Chondrocyte (in vitro differentiated cells): ENCODE data around the gene PCSK4. TPM values are rescaled to one million over a fixed set of nuclear protein-coding genes. Genes with fewer than 3 reads are reported as not detected.

ENCODE experiments used
- DNase-seq: peaks from one replicate; pipeline ENCODE4 v3.0.0; 2021; ENCODE audit warnings: mixed read lengths, low spot score
- H3K27ac Mint-ChIP-seq: one replicate; pipeline ENCODE4 v1.8.0; 2021; ENCODE audit warnings: mild to moderate bottlenecking, moderate library complexity, mixed read lengths; ENCODE audit not compliant: unreplicated experiment
- H3K27me3 Mint-ChIP-seq: 2 replicates; pipeline ENCODE4 v1.8.0; 2021; ENCODE audit warnings: low read depth, mixed read lengths
- H3K36me3 Mint-ChIP-seq: 2 replicates; pipeline ENCODE4 v1.8.0; 2021; ENCODE audit warnings: low read depth, mixed read lengths
- H3K4me1 Mint-ChIP-seq: 2 replicates; pipeline ENCODE4 v1.8.0; 2021; ENCODE audit warnings: low read depth, mild to moderate bottlenecking, mixed read lengths
- H3K4me3 Mint-ChIP-seq: one replicate; pipeline ENCODE4 v1.8.0; 2021; ENCODE audit warnings: mild to moderate bottlenecking, moderate library complexity, mixed read lengths; ENCODE audit not compliant: unreplicated experiment
- H3K9me3 Mint-ChIP-seq: 2 replicates; pipeline ENCODE4 v1.8.0; 2021; ENCODE audit warnings: low read depth, mixed read lengths
- CTCF ChIP-seq: fragments of 200-600 bp; sonication (generic); IDR thresholded peaks from 2 replicates; pipeline ENCODE4 v1.5.0; 2021; ENCODE audit warnings: antibody characterized with exemption, mild to moderate bottlenecking, moderate library complexity
- total RNA-seq: library from RNA; stranded (reverse); gene quantifications from 3 replicates; pipeline ENCODE4 v1.2.1, GENCODE V29; 2021

Gene PCSK4
- total RNA-seq, 1 donor from 2014 or later = 3.9 TPM

GRCh38 chr19:1505991-1506881 lies 16.1 kb upstream of the PCSK4 start:
- no peak for TF ChIP-seq CTCF
- Mint-ChIP-seq H3K4me3 (no peak overlapping the region), H3K36me3 (no peaks in the 10 kb centered on the region), H3K27ac (no peak overlapping the region), H3K4me1 (peaks cover 12% of the 10 kb centered on the region), H3K27me3 (peaks cover 7% of the 10 kb centered on the region), H3K9me3 (no peaks in the 10 kb centered on the region)
- peak; percentile 95 for DNase-seq

- Mint-ChIP-seq H3K36me3 (no peaks in the 10 kb centered on the region), H3K27me3 (peaks cover 7% of the 10 kb centered on the region), H3K4me3 (no peak overlapping the region), H3K4me1 (peaks cover 8% of the 10 kb centered on the region), H3K27ac (no peak overlapping the region), H3K9me3 (no peaks in the 10 kb centered on the region)
- no peak for DNase-seq
- no peak for TF ChIP-seq CTCF
Observed at GRCh38 chr19:1505012-1505411, 14.9 kb upstream of the PCSK4 start.

- no peak overlapping the region for H3K27ac Mint-ChIP-seq
- H3K36me3 Mint-ChIP-seq = no peaks in the 10 kb centered on the region
- H3K4me3 Mint-ChIP-seq = no peak overlapping the region
- H3K4me1 Mint-ChIP-seq = peaks cover 5% of the 10 kb centered on the region
- DNase-seq = no peak
- peaks cover 7% of the 10 kb centered on the region for H3K27me3 Mint-ChIP-seq
- no peak for TF ChIP-seq CTCF
- no peaks in the 10 kb centered on the region for H3K9me3 Mint-ChIP-seq
Observed at GRCh38 chr19:1503925-1504773, 14.0 kb upstream of the PCSK4 start.

- H3K27me3 Mint-ChIP-seq = peaks cover 7% of the 10 kb centered on the region
- DNase-seq = no peak
- H3K27ac Mint-ChIP-seq = no peak overlapping the region
- no peaks in the 10 kb centered on the region for H3K36me3 Mint-ChIP-seq
- TF ChIP-seq CTCF = peak; percentile 86
- peaks cover 5% of the 10 kb centered on the region for H3K4me1 Mint-ChIP-seq
- H3K9me3 Mint-ChIP-seq = no peaks in the 10 kb centered on the region
- H3K4me3 Mint-ChIP-seq = no peak overlapping the region
Observed at GRCh38 chr19:1503089-1503924, 13.2 kb upstream of the PCSK4 start.
